Caco-2 (cell line): ENCODE results near the gene BLNK. TPM values are rescaled to one million over a fixed set of nuclear protein-coding genes. Genes with fewer than 3 reads are reported as not detected.

Experiments
- BruUV-seq: library from RNA; stranded (reverse); fragments of 400-500 nt; replicated peaks from 2 replicates; lab custom pipeline; 2021; lab: Mats Ljungman, UMichigan
- CTCF ChIA-PET: fragments of 300-600 bp; sonication (Branson Sonifier 250); formaldehyde crosslinking; loops from one replicate; lab custom pipeline; 2022; ENCODE audit warnings: antibody characterized with exemption; lab: Charles Lee
- POLR2A ChIA-PET: fragments of 300-600 bp; sonication (Branson Sonifier 250); formaldehyde crosslinking; loops from one replicate; lab custom pipeline; 2022; ENCODE audit warnings: antibody characterized with exemption; lab: Charles Lee
- DNase-seq, 2 experiments: peaks; one replicate each; pipeline versions ENCODE4 v3.0.0 to v3.0.0-alpha.2; 2020 to 2022
- H3K27me3 ChIP-seq: replicated peaks from 2 replicates; pipeline ENCODE4 v1.6.0; 2011; ENCODE audit warnings: low read length; ENCODE audit not compliant: control insufficient read depth, insufficient read depth
- H3K36me3 ChIP-seq: 2 replicates; pipeline ENCODE4 v1.5.1; 2011; ENCODE audit warnings: low read length; ENCODE audit not compliant: control insufficient read depth, insufficient read depth
- H3K4me1 ChIP-seq: fragments of 250-450 bp; sonication (Bioruptor Pico); 2 replicates; pipeline ENCODE4 v1.5.1; 2020; ENCODE audit warnings: mild to moderate bottlenecking
- H3K4me3 ChIP-seq: 2 replicates; pipeline ENCODE4 v1.5.1; 2011; ENCODE audit warnings: low read depth, mild to moderate bottlenecking, control low read depth, low read length
- H3K9me3 ChIP-seq: fragments of 250-450 bp; sonication (Bioruptor Pico); 2 replicates; pipeline ENCODE4 v1.5.1; 2020; ENCODE audit warnings: mild to moderate bottlenecking, moderate library complexity
- H3K27ac Mint-ChIP-seq: one replicate; pipeline ENCODE4 v1.8.0; 2022; ENCODE audit warnings: mixed read lengths; ENCODE audit not compliant: unreplicated experiment
- H3K27me3 Mint-ChIP-seq: one replicate; pipeline ENCODE4 v1.8.0; 2022; ENCODE audit warnings: mixed read lengths; ENCODE audit not compliant: insufficient read depth, unreplicated experiment
- H3K36me3 Mint-ChIP-seq: one replicate; pipeline ENCODE4 v1.8.0; 2022; ENCODE audit warnings: mild to moderate bottlenecking, mixed read lengths; ENCODE audit not compliant: insufficient read depth, unreplicated experiment
- H3K4me1 Mint-ChIP-seq: one replicate; pipeline ENCODE4 v1.8.0; 2022; ENCODE audit warnings: low read depth, mixed read lengths; ENCODE audit not compliant: unreplicated experiment
- H3K4me3 Mint-ChIP-seq: one replicate; pipeline ENCODE4 v1.8.0; 2022; ENCODE audit warnings: mild to moderate bottlenecking, moderate library complexity, mixed read lengths; ENCODE audit not compliant: unreplicated experiment
- H3K9me3 Mint-ChIP-seq: one replicate; pipeline ENCODE4 v1.8.0; 2022; ENCODE audit warnings: mixed read lengths; ENCODE audit not compliant: unreplicated experiment
- CTCF ChIP-seq, 2 experiments: fragments of 200-600 bp in 1 of 2; IDR thresholded peaks; 1 replicate in 1 of 2; 2 replicates in 1 of 2; pipeline versions ENCODE4 v1.5.1 to v1.8.0; 2011 to 2022; ENCODE audit warnings: antibody characterized with exemption in 1 of 2, control low read depth in 1 of 2, inconsistent platforms in 1 of 2, low read depth in 1 of 2, low read length in 1 of 2, mild to moderate bottlenecking in 1 of 2, moderate library complexity in 1 of 2; ENCODE audit not compliant: insufficient read depth in 1 of 2, severe bottlenecking in 1 of 2, unreplicated experiment in 1 of 2
- intact Hi-C: fragments of 100-400 bp; cut with micrococcal nuclease; formaldehyde crosslinking; loops from one replicate; pipeline ENCODE4 v1.10.0; 2022; ENCODE audit not compliant: unreplicated experiment
- total RNA-seq: library from RNA; stranded (reverse); gene quantifications from 2 replicates; pipeline ENCODE4 v1.2.3, GENCODE V29; 2022

BLNK gene
- total RNA-seq, 1 experiment from 2014 or later, result 0.36 TPM

DNA sequence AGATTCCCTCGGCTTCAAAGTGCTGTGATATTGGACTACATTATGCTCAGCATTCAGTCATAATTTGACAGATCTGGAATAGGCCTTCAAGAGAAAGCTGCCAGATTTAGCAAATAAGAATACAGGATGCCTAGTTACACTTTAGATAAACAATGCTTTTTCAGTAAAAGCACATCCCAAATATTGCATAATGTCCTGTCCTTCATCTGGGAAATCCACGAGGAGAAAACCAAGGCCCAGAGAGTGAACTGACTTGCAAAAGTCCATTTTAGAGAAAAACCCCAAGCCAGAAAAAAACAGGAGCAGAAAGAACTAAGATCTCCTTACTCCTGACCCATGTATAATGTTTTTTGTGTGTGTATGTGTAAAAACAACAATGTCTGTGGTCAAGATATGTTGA is 12.0 kb upstream of the BLNK start:
- ChIA-PET CTCF (interaction anchor here (1.2 kb wide), 1 partner anchor 54 kb away, joined by 5 read pairs; no protein-coding TSS in a partner anchor), POLR2A (no interaction called here)
- no peaks in the 10 kb centered on the region; the same call in 1 of the 2 replicates for H3K36me3 ChIP-seq
- peak overlapping the region; percentile 71 for H3K27ac Mint-ChIP-seq
- TF ChIP-seq CTCF (IDR thresholded peaks at IDR 0.05; ENCODE audit: insufficient read depth in 1 of 2, low read depth in 1 of 2, low read length in 1 of 2, severe bottlenecking in 1 of 2, unreplicated experiment in 1 of 2), result no peak
- peaks cover 10% of the 10 kb centered on the region for H3K9me3 Mint-ChIP-seq
- no peak overlapping the region for H3K4me3 ChIP-seq
- H3K36me3 Mint-ChIP-seq, result peaks cover 8% of the 10 kb centered on the region
- no peaks in the 10 kb centered on the region for H3K27me3 Mint-ChIP-seq
- intact Hi-C loops, result no loop called here
- H3K4me3 Mint-ChIP-seq, result no peak overlapping the region
- no peaks in the 10 kb centered on the region for H3K27me3 ChIP-seq
- peaks cover 32% of the 10 kb centered on the region for H3K4me1 Mint-ChIP-seq
- BruUV-seq, result no TSS peak
- DNase-seq, result no peak
- no peaks in the 10 kb centered on the region for H3K9me3 ChIP-seq
- peaks cover 29% of the 10 kb centered on the region for H3K4me1 ChIP-seq

DNA sequence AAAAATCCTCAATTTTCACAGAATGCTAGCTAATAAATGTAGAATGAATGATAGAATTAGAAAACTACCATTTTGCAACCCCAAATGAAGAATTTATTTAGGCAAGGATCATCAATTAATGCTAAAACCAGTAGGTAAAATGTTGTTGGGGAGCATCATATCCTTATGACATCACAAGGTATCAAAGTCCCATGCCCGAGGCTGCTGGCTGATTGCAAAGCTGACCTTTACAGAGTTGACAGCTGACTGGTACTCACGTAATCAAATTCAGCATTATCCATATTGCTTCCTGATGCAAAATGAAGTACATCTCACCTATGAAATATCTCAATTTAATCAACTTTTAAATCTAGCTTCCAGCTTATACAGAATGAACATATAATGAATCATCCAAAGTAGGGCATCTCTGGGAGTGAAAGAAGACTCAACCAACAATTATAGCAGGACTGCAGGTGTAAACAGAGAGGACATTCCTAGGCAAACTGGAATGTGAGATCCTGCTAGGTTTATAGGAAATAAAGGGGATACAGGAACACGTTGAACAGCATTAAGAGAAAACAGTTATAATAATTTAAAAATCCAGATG is 10.2 kb upstream of the BLNK start:
- no peaks in the 10 kb centered on the region for H3K9me3 ChIP-seq
- Mint-ChIP-seq H3K27ac (no peak overlapping the region), H3K27me3 (no peaks in the 10 kb centered on the region), H3K36me3 (no peaks in the 10 kb centered on the region), H3K4me1 (peaks cover 19% of the 10 kb centered on the region), H3K9me3 (peaks cover 10% of the 10 kb centered on the region), H3K4me3 (no peak overlapping the region)
- ChIA-PET POLR2A (no interaction called here), CTCF (no interaction called here)
- H3K27me3 ChIP-seq, result no peaks in the 10 kb centered on the region
- no peak for TF ChIP-seq CTCF (IDR thresholded peaks at IDR 0.05; ENCODE audit: insufficient read depth in 1 of 2, low read depth in 1 of 2, low read length in 1 of 2, severe bottlenecking in 1 of 2, unreplicated experiment in 1 of 2)
- intact Hi-C loops, result no loop called here
- H3K36me3 ChIP-seq, result no peaks in the 10 kb centered on the region; the same call in 1 of the 2 replicates
- no peak overlapping the region for H3K4me3 ChIP-seq
- no TSS peak for BruUV-seq
- DNase-seq, result no peak
- peaks cover 18% of the 10 kb centered on the region for H3K4me1 ChIP-seq

DNA sequence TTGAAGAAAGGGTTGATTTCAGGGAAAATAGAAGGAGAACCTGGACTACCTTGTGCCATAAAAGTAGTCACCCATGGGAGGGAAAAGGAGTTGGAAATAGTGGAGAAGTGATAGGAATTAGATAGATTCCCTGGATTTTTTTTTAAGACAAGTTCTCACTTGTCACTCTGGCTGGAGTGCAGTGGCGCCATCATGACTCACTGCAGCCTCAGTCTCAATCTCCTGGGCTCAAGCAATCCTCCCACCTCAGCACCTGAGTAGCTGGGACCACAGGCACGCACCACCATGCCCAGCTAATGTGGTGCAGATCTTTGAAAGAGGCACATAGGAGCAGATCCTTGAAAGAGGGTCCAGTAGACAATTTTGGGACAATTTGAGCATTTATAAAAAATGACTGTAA is 9.5 kb upstream of the BLNK start:
- Histone ChIP-seq H3K4me1 (peaks cover 18% of the 10 kb centered on the region), H3K4me3 (no peak overlapping the region), H3K27me3 (no peaks in the 10 kb centered on the region), H3K36me3 (no peaks in the 10 kb centered on the region), H3K9me3 (no peaks in the 10 kb centered on the region)
- Mint-ChIP-seq H3K4me1 (peaks cover 19% of the 10 kb centered on the region), H3K4me3 (no peak overlapping the region), H3K36me3 (no peaks in the 10 kb centered on the region), H3K9me3 (peaks cover 10% of the 10 kb centered on the region), H3K27me3 (no peaks in the 10 kb centered on the region), H3K27ac (no peak overlapping the region)
- DNase-seq, result no peak
- no peak for TF ChIP-seq CTCF (IDR thresholded peaks at IDR 0.05; ENCODE audit: insufficient read depth in 1 of 2, low read depth in 1 of 2, low read length in 1 of 2, severe bottlenecking in 1 of 2, unreplicated experiment in 1 of 2)
- ChIA-PET CTCF (no interaction called here), POLR2A (no interaction called here)
- intact Hi-C loops, result no loop called here
- no TSS peak for BruUV-seq
